TTC549 (cell line): ENCODE measurements around the gene NRP2.

Experiments used
- FAIRE-seq: peaks from 2 replicates; lab custom pipeline; 2012; peaks lifted over from hg19 to GRCh38; lab: Jason Lieb, UNC

NRP2 gene

GRCh38 chr2:205776139-205776538, 93.8 kb downstream of the NRP2 start:
- FAIRE-seq: no peak

GRCh38 chr2:205776720-205777119, 94.4 kb downstream of the NRP2 start:
- FAIRE-seq: no peak

GRCh38 chr2:205778356-205778755, 96.1 kb downstream of the NRP2 start:
- no peak for FAIRE-seq

GRCh38 chr2:205780645-205781044, 98.3 kb downstream of the NRP2 start:
- FAIRE-seq: no peak

GRCh38 chr2:205781244-205781931, 99.1 kb downstream of the NRP2 start:
- no peak for FAIRE-seq

- no peak for FAIRE-seq
Measured at GRCh38 chr2:205782941-205783340, 100.6 kb downstream of the NRP2 start.

GRCh38 chr2:205783872-205784499, 101.7 kb downstream of the NRP2 start:
- no peak for FAIRE-seq

GRCh38 chr2:205785507-205786260, 103.4 kb downstream of the NRP2 start:
- FAIRE-seq: no peak

GRCh38 chr2:205786976-205787375, 104.7 kb downstream of the NRP2 start:
- no peak for FAIRE-seq

GRCh38 chr2:205787761-205788160, 105.5 kb downstream of the NRP2 start:
- no peak for FAIRE-seq

- no peak for FAIRE-seq
Measured at GRCh38 chr2:205789906-205790305, 107.6 kb downstream of the NRP2 start.

GRCh38 chr2:205792908-205793307, 110.6 kb downstream of the NRP2 start:
- FAIRE-seq: no peak

GRCh38 chr2:205796805-205797313, 114.6 kb downstream of the NRP2 start:
- FAIRE-seq: no peak

- no peak for FAIRE-seq
Measured at GRCh38 chr2:205797866-205798265, 115.6 kb downstream of the NRP2 start.

- FAIRE-seq: no peak
Measured at GRCh38 chr2:205800224-205800623, 117.9 kb downstream of the NRP2 start.

- no peak for FAIRE-seq
Measured at GRCh38 chr2:205800773-205801172, 118.5 kb downstream of the NRP2 start.

- FAIRE-seq: no peak
Measured at GRCh38 chr2:205802065-205802464, 119.8 kb downstream of the NRP2 start.

- FAIRE-seq: no peak
Measured at GRCh38 chr2:205802941-205803340, 120.6 kb downstream of the NRP2 start.

GRCh38 chr2:205803500-205803899, 121.2 kb downstream of the NRP2 start:
- FAIRE-seq: no peak

- no peak for FAIRE-seq
Measured at GRCh38 chr2:205805136-205805535, 122.8 kb downstream of the NRP2 start.

GRCh38 chr2:205806143-205806905, 124.0 kb downstream of the NRP2 start:
- no peak for FAIRE-seq

GRCh38 chr2:205807229-205807628, 124.9 kb downstream of the NRP2 start:
- FAIRE-seq: no peak
